Forelimb muscle (tissue), 1 donor: ENCODE data around the gene UPK1B. TPM values are rescaled to one million over a fixed set of nuclear protein-coding genes. Genes with fewer than 3 reads are reported as not detected.
"Not testable (repeated sequence)": the region's sequence is repeated elsewhere in the genome, so short reads cannot be mapped to it uniquely, and the experiment has no call there.

Experiments used
- DNase-seq: peaks from one replicate; pipeline ENCODE4 v3.0.0-alpha.2; 2013; ENCODE audit warnings: low read depth
- polyA plus RNA-seq: library from polyadenylated mRNA; unstranded; fragments of 120-200 nt; gene quantifications from one replicate; pipeline ENCODE4 v1.2.1, GENCODE V29; 2013; ENCODE audit not compliant: insufficient read length

The UPK1B gene
- polyA plus RNA-seq, 1 donor = 0.11 TPM

- no peak for DNase-seq
These were observed 50.1 kb downstream of the UPK1B start for GRCh38 chr3:119223511-119223910.

- no peak for DNase-seq
These were observed 51.7 kb downstream of the UPK1B start for GRCh38 chr3:119225121-119225520.

- DNase-seq = no peak
These were observed 53.9 kb downstream of the UPK1B start for GRCh38 chr3:119227070-119227850.

GRCh38 chr3:119228373-119229145 lies 55.2 kb downstream of the UPK1B start:
- no peak for DNase-seq

GRCh38 chr3:119229190-119229589 lies 55.8 kb downstream of the UPK1B start:
- DNase-seq = no peak

- DNase-seq = no peak
These were observed 56.7 kb downstream of the UPK1B start for GRCh38 chr3:119230071-119230470.

GRCh38 chr3:119230745-119231144 lies 57.3 kb downstream of the UPK1B start:
- no peak for DNase-seq

GRCh38 chr3:119234610-119235009 lies 61.2 kb downstream of the UPK1B start:
- no peak for DNase-seq

GRCh38 chr3:119235151-119235550 lies 61.8 kb downstream of the UPK1B start:
- DNase-seq = no peak

- no peak for DNase-seq
These were observed 63.4 kb downstream of the UPK1B start for GRCh38 chr3:119236756-119237155.

- DNase-seq = no peak
These were observed 63.9 kb downstream of the UPK1B start for GRCh38 chr3:119237299-119237698.

- no peak for DNase-seq
These were observed 65.0 kb downstream of the UPK1B start for GRCh38 chr3:119238363-119238762.

GRCh38 chr3:119239206-119239820 lies 65.9 kb downstream of the UPK1B start:
- no peak for DNase-seq

- DNase-seq = no peak
These were observed 66.7 kb downstream of the UPK1B start for GRCh38 chr3:119240101-119240590.

GRCh38 chr3:119240591-119241434 lies 67.4 kb downstream of the UPK1B start, which contains the start of gene B4GALT4:
Gene B4GALT4, minus strand, starts transcription at chr3:119240878. Its CDS starts 10,779 bp downstream, at chr3:119230099.
- DNase-seq = peak; percentile 73

- not testable (repeated sequence) for DNase-seq
These were observed 69.1 kb downstream of the UPK1B start for GRCh38 chr3:119242387-119243057.

- DNase-seq = not testable (repeated sequence)
These were observed 69.7 kb downstream of the UPK1B start for GRCh38 chr3:119243058-119243529.

GRCh38 chr3:119243712-119244111 lies 70.3 kb downstream of the UPK1B start:
- DNase-seq = no peak

- DNase-seq = no peak
These were observed 72.4 kb downstream of the UPK1B start for GRCh38 chr3:119245778-119246177.
